ENCODE measurements around the gene RRBP1. TPM values are rescaled to one million over a fixed set of nuclear protein-coding genes. Genes with fewer than 3 reads are reported as not detected.

Gene RRBP1
- total RNA-seq, 1 experiment from 2014 or later: 75.9 TPM

- TF ChIP-seq CTCF (conservative IDR thresholded peaks at IDR 0.05; ENCODE audit: low read depth, low read length): no peak
- TF ChIP-seq EZH2 (IDR thresholded peaks at IDR 0.05; ENCODE audit: borderline replicate concordance, low read depth, low read length, poor library complexity, severe bottlenecking): no peak
- ChIA-PET POLR2A (ENCODE audit: low non-redundant PET) (no interaction called here), CTCF (no interaction called here)
- no peak for DNase-seq (ENCODE audit: low spot score)
- no peak overlapping the region for H3K4me3 ChIP-seq (ENCODE audit: low read depth, low read length, poor library complexity, severe bottlenecking)
- intact Hi-C loops (cut with micrococcal nuclease; ENCODE audit: unreplicated experiment): no loop called here
- BruUV-seq (replicated peaks): no TSS peak
- no peaks in the 10 kb centered on the region for H3K27me3 ChIP-seq (replicated peaks; ENCODE audit: insufficient read depth, low read depth, low read length, poor library complexity)
- H3K27ac ChIP-seq (ENCODE audit: low read depth, low read length, poor library complexity, severe bottlenecking): no peak overlapping the region
- H3K36me3 ChIP-seq (ENCODE audit: insufficient read depth, low read length, poor library complexity, severe bottlenecking): peaks cover 6% of the 10 kb centered on the region
- H3K4me1 ChIP-seq (ENCODE audit: insufficient read depth, low read length, poor library complexity, severe bottlenecking): peaks cover 13% of the 10 kb centered on the region
- no peaks in the 10 kb centered on the region for H3K9me3 ChIP-seq (ENCODE audit: low read depth, low read length, poor library complexity, severe bottlenecking)
Measured at GRCh38 chr20:17643531-17644188, 38.4 kb downstream of the RRBP1 start.

- POLR2A ChIA-PET (ENCODE audit: low non-redundant PET): no interaction called here
- DNase-seq (ENCODE audit: low spot score): no peak
Measured at GRCh38 chr20:17642404-17643269, 39.4 kb downstream of the RRBP1 start.

GRCh38 chr20:17641993-17642392 lies 40.0 kb downstream of the RRBP1 start:
- TF ChIP-seq CTCF (conservative IDR thresholded peaks at IDR 0.05; ENCODE audit: low read depth, low read length) (no peak), EZH2 (IDR thresholded peaks at IDR 0.05; ENCODE audit: borderline replicate concordance, low read depth, low read length, poor library complexity, severe bottlenecking) (no peak)
- POLR2A ChIA-PET (ENCODE audit: low non-redundant PET): interaction anchor here (0.6 kb wide), 1 partner anchor 95 kb away, joined by 4 read pairs; no protein-coding TSS in a partner anchor
- Histone ChIP-seq H3K9me3 (ENCODE audit: low read depth, low read length, poor library complexity, severe bottlenecking) (no peaks in the 10 kb centered on the region), H3K27me3 (replicated peaks; ENCODE audit: insufficient read depth, low read depth, low read length, poor library complexity) (no peaks in the 10 kb centered on the region), H3K4me1 (ENCODE audit: insufficient read depth, low read length, poor library complexity, severe bottlenecking) (peaks cover 11% of the 10 kb centered on the region), H3K36me3 (ENCODE audit: insufficient read depth, low read length, poor library complexity, severe bottlenecking) (peaks cover 6% of the 10 kb centered on the region), H3K27ac (ENCODE audit: low read depth, low read length, poor library complexity, severe bottlenecking) (no peak overlapping the region), H3K4me3 (ENCODE audit: low read depth, low read length, poor library complexity, severe bottlenecking) (no peak overlapping the region)
- intact Hi-C loops (cut with micrococcal nuclease; ENCODE audit: unreplicated experiment): no loop called here
- no peak for DNase-seq (ENCODE audit: low spot score)
- no TSS peak for BruUV-seq (replicated peaks)
- CTCF ChIA-PET: no interaction called here

More at GRCh38 chr20:17642404-17643269, 39.4 kb downstream of the RRBP1 start:
- TF ChIP-seq CTCF (conservative IDR thresholded peaks at IDR 0.05; ENCODE audit: low read depth, low read length): no peak
- no peak for TF ChIP-seq EZH2 (IDR thresholded peaks at IDR 0.05; ENCODE audit: borderline replicate concordance, low read depth, low read length, poor library complexity, severe bottlenecking)
- no peaks in the 10 kb centered on the region for H3K27me3 ChIP-seq (replicated peaks; ENCODE audit: insufficient read depth, low read depth, low read length, poor library complexity)
- peaks cover 6% of the 10 kb centered on the region for H3K36me3 ChIP-seq (ENCODE audit: insufficient read depth, low read length, poor library complexity, severe bottlenecking)
- CTCF ChIA-PET: no interaction called here
- no TSS peak for BruUV-seq (replicated peaks)
- no peaks in the 10 kb centered on the region for H3K9me3 ChIP-seq (ENCODE audit: low read depth, low read length, poor library complexity, severe bottlenecking)
- H3K27ac ChIP-seq (ENCODE audit: low read depth, low read length, poor library complexity, severe bottlenecking): no peak overlapping the region
- peaks cover 13% of the 10 kb centered on the region for H3K4me1 ChIP-seq (ENCODE audit: insufficient read depth, low read length, poor library complexity, severe bottlenecking)
- intact Hi-C loops (cut with micrococcal nuclease; ENCODE audit: unreplicated experiment): no loop called here
- H3K4me3 ChIP-seq (ENCODE audit: low read depth, low read length, poor library complexity, severe bottlenecking): no peak overlapping the region
